GM23338 (cell line): ENCODE results near the gene MKRN1. TPM values are rescaled to one million over a fixed set of nuclear protein-coding genes. Genes with fewer than 3 reads are reported as not detected.
A peak's percentile ranks its signal among the peaks of the same experiment; 100 is the strongest.

Source experiments
- ATAC-seq: fragments of 200-7000 bp; cut with Tn5 transposase; 3 replicates; pipeline ENCODE4 v1.9.1; 2020
- DNase-seq: peaks from one replicate; pipeline ENCODE4 v3.0.0-alpha.2; 2015; ENCODE audit warnings: low spot score
- H2AFZ ChIP-seq: fragments of 200-600 bp; sonication (generic); 2 replicates; pipeline ENCODE4 v1.8.0; 2016; ENCODE audit warnings: antibody characterized with exemption, mild to moderate bottlenecking, moderate library complexity
- H3F3A ChIP-seq: fragments of 200-600 bp; sonication (generic); replicated peaks from 2 replicates; pipeline ENCODE4 v1.8.0; 2017; ENCODE audit warnings: antibody characterized with exemption, mixed run types, low read depth
- H3K27ac ChIP-seq: fragments of 200-600 bp; sonication (generic); 2 replicates; pipeline ENCODE4 v1.6.1; 2016; ENCODE audit warnings: low read depth
- H3K27me3 ChIP-seq: fragments of 200-600 bp; sonication (generic); 2 replicates; pipeline ENCODE4 v1.8.0; 2016; ENCODE audit warnings: mild to moderate bottlenecking, mixed run types, moderate library complexity; ENCODE audit not compliant: insufficient read depth
- H3K36me3 ChIP-seq: fragments of 200-600 bp; sonication (generic); 2 replicates; pipeline ENCODE4 v1.8.0; 2016; ENCODE audit warnings: mild to moderate bottlenecking; ENCODE audit not compliant: insufficient read depth
- H3K4me1 ChIP-seq: fragments of 200-600 bp; sonication (generic); 2 replicates; pipeline ENCODE4 v1.8.0; 2016; ENCODE audit warnings: mild to moderate bottlenecking, moderate library complexity; ENCODE audit not compliant: insufficient read depth
- H3K4me2 ChIP-seq: fragments of 200-600 bp; sonication (generic); 2 replicates; pipeline ENCODE4 v1.7.1; 2017; ENCODE audit warnings: mixed run types
- H3K4me3 ChIP-seq: fragments of 200-600 bp; sonication (generic); 2 replicates; pipeline ENCODE4 v1.6.1; 2016; ENCODE audit warnings: mixed run types
- H3K79me2 ChIP-seq: fragments of 200-600 bp; sonication (generic); replicated peaks from 2 replicates; pipeline ENCODE4 v1.8.0; 2017; ENCODE audit warnings: mild to moderate bottlenecking; ENCODE audit not compliant: insufficient read depth
- H3K9me2 ChIP-seq: fragments of 200-600 bp; sonication (generic); 2 replicates; pipeline ENCODE4 v1.8.0; 2017; ENCODE audit not compliant: insufficient read depth
- H4K20me1 ChIP-seq: fragments of 200-600 bp; sonication (generic); replicated peaks from 2 replicates; pipeline ENCODE4 v1.8.0; 2017; ENCODE audit warnings: mild to moderate bottlenecking; ENCODE audit not compliant: insufficient read depth
- H3K27ac Mint-ChIP-seq: 2 replicates; pipeline ENCODE4 v1.8.0; 2020; ENCODE audit warnings: inconsistent platforms, mild to moderate bottlenecking, moderate library complexity, mixed read lengths
- H3K27me3 Mint-ChIP-seq: 3 replicates; pipeline ENCODE4 v1.8.0; 2022; ENCODE audit warnings: low read depth, mild to moderate bottlenecking, moderate library complexity, mixed read lengths, inconsistent platforms; ENCODE audit not compliant: insufficient read depth, poor library complexity
- H3K36me3 Mint-ChIP-seq: 3 replicates; pipeline ENCODE4 v1.8.0; 2021; ENCODE audit warnings: low read depth, mild to moderate bottlenecking, inconsistent platforms, moderate library complexity, mixed read lengths
- H3K4me1 Mint-ChIP-seq: 3 replicates; pipeline ENCODE4 v1.8.0; 2020; ENCODE audit warnings: mild to moderate bottlenecking, inconsistent platforms, mixed read lengths
- H3K4me3 Mint-ChIP-seq: 3 replicates; pipeline ENCODE4 v1.8.0; 2021; ENCODE audit warnings: moderate library complexity, mild to moderate bottlenecking, inconsistent platforms, mixed read lengths
- H3K9me3 Mint-ChIP-seq: 3 replicates; pipeline ENCODE4 v1.8.0; 2020; ENCODE audit warnings: moderate library complexity, mild to moderate bottlenecking, inconsistent platforms, mixed read lengths
- CREB1 ChIP-seq: fragments of 250-450 bp; sonication (Bioruptor Pico); IDR thresholded peaks from 2 replicates; pipeline ENCODE4 v1.5.0; 2020; ENCODE audit warnings: low read depth, mild to moderate bottlenecking, moderate library complexity
- CTCF ChIP-seq, 2 experiments: fragments of 200-600 bp in 1 of 2; sonication (generic) in 1 of 2; conservative IDR thresholded peaks; 2 replicates each; pipeline versions ENCODE4 v1.5.1 to v1.6.1; 2016 to 2017; ENCODE audit warnings: antibody characterized with exemption in 2 of 2, low read depth in 2 of 2, mild to moderate bottlenecking in 2 of 2, moderate library complexity in 1 of 2
- ETS1 ChIP-seq: IDR thresholded peaks from 2 replicates; pipeline ENCODE4 v1.6.1; 2016; ENCODE audit warnings: antibody characterized with exemption
- EZH2 ChIP-seq: fragments of 200-600 bp; sonication (generic); IDR thresholded peaks from one replicate; pipeline ENCODE4 v1.8.0; 2017; ENCODE audit warnings: antibody characterized with exemption, mild to moderate bottlenecking, low read depth; ENCODE audit not compliant: unreplicated experiment
- EZH2phosphoT487 ChIP-seq: fragments of 200-600 bp; sonication (generic); IDR thresholded peaks from one replicate; pipeline ENCODE4 v1.8.1; 2018; ENCODE audit warnings: antibody characterized with exemption; ENCODE audit not compliant: unreplicated experiment
- JUNB ChIP-seq: IDR thresholded peaks from one replicate; pipeline ENCODE4 v1.6.1; 2016; ENCODE audit warnings: antibody characterized with exemption; ENCODE audit not compliant: unreplicated experiment
- NANOG ChIP-seq: IDR thresholded peaks from 2 replicates; pipeline ENCODE4 v1.6.1; 2016; ENCODE audit warnings: antibody characterized with exemption, borderline replicate concordance
- POLR2AphosphoS5 ChIP-seq: IDR thresholded peaks from 2 replicates; pipeline ENCODE4 v1.6.1; 2016; ENCODE audit warnings: antibody characterized with exemption, low read depth
- REST ChIP-seq: IDR thresholded peaks from one replicate; pipeline ENCODE4 v1.6.1; 2018; ENCODE audit warnings: antibody characterized with exemption; ENCODE audit not compliant: unreplicated experiment
- STAT1 ChIP-seq: IDR thresholded peaks from one replicate; pipeline ENCODE4 v1.6.1; 2016; ENCODE audit warnings: antibody characterized with exemption; ENCODE audit not compliant: unreplicated experiment
- ZNF114 ChIP-seq: fragments of 250-450 bp; sonication (Bioruptor Pico); IDR thresholded peaks from 2 replicates; pipeline ENCODE4 v1.5.0; 2020; ENCODE audit warnings: mild to moderate bottlenecking, moderate library complexity
- ZNF331 ChIP-seq: fragments of 250-450 bp; sonication (Bioruptor Pico); IDR thresholded peaks from 2 replicates; pipeline ENCODE4 v1.5.0; 2020; ENCODE audit warnings: low read depth, mild to moderate bottlenecking, moderate library complexity
- ZNF462 ChIP-seq: fragments of 250-450 bp; sonication (Bioruptor Pico); IDR thresholded peaks from 2 replicates; pipeline ENCODE4 v1.5.0; 2020; ENCODE audit warnings: mild to moderate bottlenecking, moderate library complexity
- polyA plus RNA-seq: library from polyadenylated mRNA; unstranded; fragments of >200 nt; fragmentation: Nextera tagmentation; extraction: Ambion mirVana; gene quantifications from 2 replicates; pipeline ENCODE4 v1.2.1, GENCODE V29; 2016
- total RNA-seq: library from RNA; depleted of rRNA; stranded (reverse); fragments of >200 nt; shearing (Covaris generic); gene quantifications from 2 replicates; pipeline ENCODE4 v1.2.3, GENCODE V29; 2014

Gene MKRN1
- total and polyA plus RNA-seq, 2 experiments from 2014 or later = 65.0 to 86.8 TPM

GRCh38 chr7:140458916-140459315 lies 20.4 kb downstream of the MKRN1 start:
- no peaks in the 10 kb centered on the region for H3K27me3 Mint-ChIP-seq
- Histone ChIP-seq H3K4me1 (peaks cover 42% of the 10 kb centered on the region), H3K27me3 (no peaks in the 10 kb centered on the region), H2AFZ (no peak overlapping the region), H3K27ac (peak overlapping the region; percentile 58), H3K4me3 (no peak overlapping the region), H3F3A (peaks cover 31% of the 10 kb centered on the region), H4K20me1 (peaks cover 20% of the 10 kb centered on the region), H3K9me2 (no peaks in the 10 kb centered on the region), H3K79me2 (peaks cover 67% of the 10 kb centered on the region), H3K36me3 (peaks cover 36% of the 10 kb centered on the region; the same call in 1 of the 2 replicates), H3K4me2 (no peak overlapping the region)
- no peak for TF ChIP-seq JUNB
- TF ChIP-seq ZNF462 = no peak
- TF ChIP-seq REST = no peak
- no peak for TF ChIP-seq CREB1 (CRISPR knock-in tag)
- TF ChIP-seq CTCF (conservative IDR thresholded peaks at IDR 0.05; ENCODE audit: low read depth in 2 of 2) = no peak
- TF ChIP-seq STAT1 = no peak
- no peak for TF ChIP-seq ZNF331 (CRISPR knock-in tag)
- no peak for TF ChIP-seq ETS1
- no peak for TF ChIP-seq ZNF114 (CRISPR knock-in tag)
- no peak for TF ChIP-seq POLR2AphosphoS5
- no peak for TF ChIP-seq NANOG
- TF ChIP-seq EZH2 = no peak
- TF ChIP-seq EZH2phosphoT487 = no peak
- peaks cover 79% of the 10 kb centered on the region for H3K36me3 Mint-ChIP-seq
- peaks cover 51% of the 10 kb centered on the region for H3K4me1 Mint-ChIP-seq
- no peaks in the 10 kb centered on the region for H3K9me3 Mint-ChIP-seq
- no peak for ATAC-seq
- 0 out of 3 replicates have a peak overlapping the region, but pooled peaks have one; percentile 0 for H3K4me3 Mint-ChIP-seq
- H3K27ac Mint-ChIP-seq = peak overlapping the region; percentile 75
- no peak for DNase-seq
